HepG2 (cell line): Measurements from ENCODE around the gene MAPK6. TPM values are rescaled to one million over a fixed set of nuclear protein-coding genes. Genes with fewer than 3 reads are reported as not detected.

Experiments
- ATAC-seq: fragments of 200-7000 bp; cut with Tn5 transposase; 3 replicates; pipeline ENCODE4 v1.9.1; 2020; ENCODE audit warnings: mild to moderate bottlenecking, moderate library complexity
- BruUV-seq: library from RNA; stranded (reverse); fragments of 400-500 nt; replicated peaks from 2 replicates; lab custom pipeline; 2021; lab: Mats Ljungman, UMichigan
- CTCF ChIA-PET: fragments of 300-600 bp; formaldehyde crosslinking; extraction: SDS; loops from one replicate; lab custom pipeline; 2021; ENCODE audit warnings: low total read pairs, inconsistent platforms, low intra/inter-chr PET ratio; lab: Yijun Ruan, JAX
- POLR2A ChIA-PET: fragments of 350-600 bp; sonication (Branson Sonifier 250); formaldehyde crosslinking; loops from one replicate; lab custom pipeline; 2020; ENCODE audit warnings: antibody characterized with exemption, inconsistent platforms; lab: Yijun Ruan, JAX
- DNase-seq: peaks from one replicate; pipeline ENCODE4 v3.0.0-alpha.2; 2015; ENCODE audit warnings: low spot score
- FAIRE-seq: peaks from 3 replicates; lab custom pipeline; 2011; peaks lifted over from hg19 to GRCh38; lab: Jason Lieb, UNC
- H2AFZ ChIP-seq: one replicate; pipeline ENCODE4 v1.6.1; 2011; ENCODE audit warnings: low read length, inconsistent platforms
- H3K27ac ChIP-seq: fragments of 300-600 bp; 3 replicates; pipeline ENCODE4 v1.8.0; 2011; ENCODE audit warnings: mixed run types, mild to moderate bottlenecking, mixed read lengths, low read length, inconsistent platforms; ENCODE audit not compliant: insufficient read depth; ENCODE audit errors: extremely low read length
- H3K27me3 ChIP-seq, 2 experiments: fragments of 200-600 bp in 1 of 2; 2 replicates in 1 of 2; 3 replicates in 1 of 2; pipeline versions ENCODE4 v1.6.0 to v1.8.0; 2011; ENCODE audit warnings: low read length in 2 of 2, mild to moderate bottlenecking in 2 of 2, moderate library complexity in 2 of 2, inconsistent platforms in 1 of 2; ENCODE audit not compliant: insufficient read depth in 2 of 2, control insufficient read depth in 1 of 2
- H3K36me3 ChIP-seq, 2 experiments: fragments of 200-600 bp in 1 of 2; replicated peaks in 1 of 2; 2 replicates in 1 of 2; 3 replicates in 1 of 2; pipeline versions ENCODE4 v1.5.1 to v1.8.0; 2011; ENCODE audit warnings: low read length in 2 of 2, inconsistent platforms in 1 of 2; ENCODE audit not compliant: insufficient read depth in 2 of 2, control insufficient read depth in 1 of 2
- H3K4me1 ChIP-seq: 2 replicates; pipeline ENCODE4 v1.5.1; 2012; ENCODE audit warnings: low read length, inconsistent platforms; ENCODE audit not compliant: insufficient read depth
- H3K4me2 ChIP-seq: 2 replicates; pipeline ENCODE4 v1.6.0; 2011; ENCODE audit warnings: low read depth, low read length, inconsistent platforms
- H3K4me3 ChIP-seq, 3 experiments: fragments of 200-600 bp in 1 of 3; sonication (generic), shearing (Covaris generic) in 1 of 3; replicated peaks in 1 of 3; 2 replicates each; pipeline ENCODE4 v1.5.1; 2011 to 2016; ENCODE audit warnings: low read length in 3 of 3, inconsistent platforms in 2 of 3, low read depth in 2 of 3, mild to moderate bottlenecking in 2 of 3, control low read depth in 1 of 3, mixed read lengths in 1 of 3; ENCODE audit not compliant: insufficient read depth in 1 of 3
- H3K79me2 ChIP-seq: one replicate; pipeline ENCODE4 v1.6.1; 2011; ENCODE audit warnings: low read length, inconsistent platforms; ENCODE audit not compliant: insufficient read depth
- H3K9ac ChIP-seq: 2 replicates; pipeline ENCODE4 v1.6.0; 2011; ENCODE audit warnings: mild to moderate bottlenecking, low read depth, low read length, inconsistent platforms; ENCODE audit not compliant: insufficient read depth
- H3K9me3 ChIP-seq: 2 replicates; pipeline ENCODE4 v1.5.1; 2012; ENCODE audit warnings: mild to moderate bottlenecking, low read length
- H4K20me1 ChIP-seq: 2 replicates; pipeline ENCODE4 v1.6.0; 2011; ENCODE audit warnings: inconsistent platforms, mild to moderate bottlenecking, low read length, moderate library complexity; ENCODE audit not compliant: insufficient read depth
- ATF1 ChIP-seq: IDR thresholded peaks from 2 replicates; pipeline ENCODE4 v1.6.1; 2016; ENCODE audit warnings: mild to moderate bottlenecking, control low read depth
- GZF1 ChIP-seq: sonication (generic); formaldehyde crosslinking; IDR thresholded peaks from 2 replicates; pipeline ENCODE4 v1.5.1; 2020; ENCODE audit warnings: mild to moderate bottlenecking, missing genetic modification reagents
- HNRNPUL1 ChIP-seq: fragments of 200-400 bp; formaldehyde crosslinking; IDR thresholded peaks from 2 replicates; pipeline ENCODE4 v1.6.1; 2017; ENCODE audit warnings: low read depth, mild to moderate bottlenecking, low read length, moderate library complexity
- HOMEZ ChIP-seq: IDR thresholded peaks from 2 replicates; pipeline ENCODE4 v1.6.1; 2016; ENCODE audit warnings: low read depth
- SSRP1 ChIP-seq: IDR thresholded peaks from 2 replicates; pipeline ENCODE4 v1.6.1; 2016; ENCODE audit warnings: control low read depth
- ZFY ChIP-seq: sonication (generic); formaldehyde crosslinking; IDR thresholded peaks from 2 replicates; pipeline ENCODE4 v1.4.0; 2020; ENCODE audit warnings: missing genetic modification reagents
- ZNF772 ChIP-seq: sonication (generic); formaldehyde crosslinking; IDR thresholded peaks from 2 replicates; pipeline ENCODE4 v1.5.0; 2020; ENCODE audit warnings: mild to moderate bottlenecking, missing genetic modification reagents
- ZNF879 ChIP-seq: sonication (generic); formaldehyde crosslinking; IDR thresholded peaks from 2 replicates; pipeline ENCODE4 v1.8.1; 2023; ENCODE audit warnings: missing genetic modification reagents
- whole genome bisulfite sequencing: methylation state at CpG from one replicate; pipeline ENCODE4 v1.1.6; 2017; ENCODE audit warnings: low lambda C conversion rate; 5-methylcytosine and 5-hydroxymethylcytosine counted together
- in situ Hi-C: cut with HindIII; loops from 2 replicates; pipeline ENCODE4 v1.10.0; 2017; ENCODE audit warnings: low pct_unique_long_range_greater_than_20kb; ENCODE audit not compliant: extremely low pct_ligation_motif_present
- intact Hi-C: fragments of 100-400 bp; cut with micrococcal nuclease; formaldehyde crosslinking; loops from one replicate; pipeline ENCODE4 v1.10.0; 2022; ENCODE audit not compliant: unreplicated experiment
- polyA plus RNA-seq, 8 experiments: library from polyadenylated mRNA; depleted of rRNA in 3 of 8; stranded (reverse) in 7 of 8; unstranded in 1 of 8; fragments of >200 nt; fragmentation: Illumina TruSeq in 4 of 8; extraction: Trizol in 4 of 8; gene quantifications; 2 replicates each; pipeline versions ENCODE4 v1.2.1 to v1.2.3, GENCODE V29; 2011 to 2016; ENCODE audit warnings: low read depth in 4 of 8, missing spikeins in 1 of 8, mixed read lengths in 1 of 8; ENCODE audit not compliant: insufficient read depth in 1 of 8
- total RNA-seq, 5 experiments: library from RNA; depleted of rRNA; stranded (reverse); fragments of >200 nt; fragmentation: Illumina TruSeq; extraction: Trizol; gene quantifications; 2 replicates each; pipeline ENCODE4 v1.2.3, GENCODE V29; 2016; ENCODE audit warnings: low read depth in 1 of 5
- TF ChIP-seq, protein P1 (sequence below): sonication (generic); formaldehyde crosslinking; IDR thresholded peaks from 2 replicates; pipeline ENCODE4 v1.8.1; 2022; ENCODE audit warnings: mild to moderate bottlenecking, missing genetic modification reagents

Gene MAPK6
- total and polyA plus RNA-seq, 2 of the 13 experiments (the other 11 are each of a cell fraction or from before 2014, with no cell fraction given), result 89.5 to 99.7 TPM

DNA sequence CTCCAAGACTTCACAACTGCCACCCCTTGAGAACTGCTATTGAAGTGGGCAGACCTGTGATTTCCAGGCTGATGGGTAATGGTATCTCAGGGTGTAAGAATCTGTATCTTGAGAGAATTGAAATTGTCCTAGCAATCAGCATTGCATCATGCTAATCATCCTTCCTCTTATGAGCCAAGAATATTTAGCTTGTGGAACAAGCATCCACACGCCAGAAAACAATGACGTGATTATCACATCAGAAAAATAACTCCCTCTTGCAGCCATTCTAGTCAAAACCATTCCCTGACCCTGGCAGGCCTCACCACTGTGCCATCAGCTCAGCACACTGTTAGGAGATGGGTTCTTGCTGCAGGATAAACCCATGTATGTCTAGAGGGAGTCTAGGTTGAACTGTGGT, 86.8 kb downstream of the MAPK6 start:
- in situ Hi-C loops (no loop called here), intact Hi-C loops (no loop called here)
- Histone ChIP-seq H3K27me3 (no peaks in the 10 kb centered on the region), H3K27ac (no peak overlapping the region), H3K36me3 (no peaks in the 10 kb centered on the region), H3K9me3 (no peaks in the 10 kb centered on the region), H3K4me3 (no peak overlapping the region), H3K4me1 (peaks cover 61% of the 10 kb centered on the region), H3K79me2 (no peaks in the 10 kb centered on the region), H3K9ac (no peak overlapping the region), H4K20me1 (no peaks in the 10 kb centered on the region), H2AFZ (no peak overlapping the region), H3K4me2 (no peak overlapping the region)
- no peak for ATAC-seq
- TF ChIP-seq SSRP1 (CRISPR knock-in tag) (no peak), ZNF879 (no peak), HNRNPUL1 (no peak), ZNF772 (CRISPR knock-in tag) (no peak), ZFY (CRISPR knock-in tag) (no peak), GZF1 (CRISPR knock-in tag) (no peak)
- TF ChIP-seq, protein P1, sequence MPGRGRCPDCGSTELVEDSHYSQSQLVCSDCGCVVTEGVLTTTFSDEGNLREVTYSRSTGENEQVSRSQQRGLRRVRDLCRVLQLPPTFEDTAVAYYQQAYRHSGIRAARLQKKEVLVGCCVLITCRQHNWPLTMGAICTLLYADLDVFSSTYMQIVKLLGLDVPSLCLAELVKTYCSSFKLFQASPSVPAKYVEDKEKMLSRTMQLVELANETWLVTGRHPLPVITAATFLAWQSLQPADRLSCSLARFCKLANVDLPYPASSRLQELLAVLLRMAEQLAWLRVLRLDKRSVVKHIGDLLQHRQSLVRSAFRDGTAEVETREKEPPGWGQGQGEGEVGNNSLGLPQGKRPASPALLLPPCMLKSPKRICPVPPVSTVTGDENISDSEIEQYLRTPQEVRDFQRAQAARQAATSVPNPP, result no peak
- WGBS, result 93% methylated on average over 2 of the region's 2 CpGs
- ChIA-PET CTCF (no interaction called here), POLR2A (no interaction called here)
- no TSS peak for BruUV-seq
- no peak for FAIRE-seq
- no peak for DNase-seq

GRCh38 chr15:52106641-52107040, 87.6 kb downstream of the MAPK6 start:
- TF ChIP-seq HOMEZ, result peak; percentile 28; the same call in 1 of the 2 replicates
- TF ChIP-seq ATF1 (CRISPR knock-in tag), result no peak
- Histone ChIP-seq H3K4me2 (peak overlapping the region; percentile 12), H3K9me3 (no peaks in the 10 kb centered on the region), H3K27ac (no peak overlapping the region), H3K4me3 (no peak overlapping the region), H2AFZ (no peak overlapping the region), H4K20me1 (no peaks in the 10 kb centered on the region), H3K27me3 (no peaks in the 10 kb centered on the region), H3K9ac (no peak overlapping the region), H3K36me3 (no peaks in the 10 kb centered on the region), H3K4me1 (peaks cover 61% of the 10 kb centered on the region), H3K79me2 (no peaks in the 10 kb centered on the region)
- POLR2A ChIA-PET, result no interaction called here
- WGBS, result 42% methylated on average over 6 of the region's 6 CpGs
- FAIRE-seq, result no peak
- CTCF ChIA-PET, result no interaction called here
- intact Hi-C loops, result no loop called here
- BruUV-seq, result no TSS peak
- DNase-seq, result no peak
- in situ Hi-C loops, result no loop called here
- ATAC-seq, result no peak
